GM18517 (cell line): Measurements from ENCODE around the gene PLS1.
"Not testable (repeated sequence)": the region's sequence is repeated elsewhere in the genome, so short reads cannot be mapped to it uniquely, and the experiment has no call there.

Experiments
- ATAC-seq: cut with Tn5 transposase; IDR thresholded peaks from one replicate; pipeline ENCODE4 v1.9.1; 2021; ENCODE audit warnings: mild to moderate bottlenecking, moderate library complexity; ENCODE audit not compliant: unreplicated experiment

PLS1 gene

DNA sequence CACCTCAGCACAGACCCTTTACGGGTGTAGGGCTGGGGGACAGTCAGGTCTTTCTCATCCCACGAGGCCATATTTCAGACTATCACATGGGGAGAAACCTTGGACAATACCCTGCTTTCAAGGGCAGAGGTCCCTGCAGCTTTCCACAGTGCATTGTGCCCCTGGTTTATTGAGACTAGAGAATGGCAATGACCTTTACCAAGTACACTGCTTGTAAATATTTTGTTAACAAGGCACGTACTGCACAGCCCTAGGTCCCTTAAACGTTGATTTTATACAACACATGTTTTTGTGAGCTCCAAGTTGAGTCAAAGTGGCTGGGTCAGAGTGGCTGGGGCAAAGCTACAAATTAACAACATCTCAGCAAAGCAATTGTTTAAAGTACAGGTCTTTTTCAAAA, 156.4 kb downstream of the PLS1 start:
- not testable (repeated sequence) for ATAC-seq

DNA sequence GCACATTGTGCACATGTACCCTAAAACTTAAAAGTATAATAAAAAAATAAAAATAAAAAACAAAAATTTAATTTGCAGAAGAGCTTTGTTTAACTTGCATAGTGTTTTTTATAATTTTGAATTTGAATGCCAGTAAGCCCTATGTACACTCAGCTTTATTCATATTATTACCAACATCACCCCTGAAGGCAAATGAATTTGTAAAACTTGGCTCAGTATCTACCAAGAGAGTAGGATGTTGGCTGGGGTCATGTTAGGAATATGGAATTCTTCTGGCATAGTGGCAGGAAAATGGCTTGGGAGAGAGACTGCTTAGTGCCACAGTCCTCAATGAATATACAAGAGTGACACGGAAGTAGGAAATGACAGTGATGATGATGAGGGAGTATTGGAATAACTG, 158.3 kb downstream of the PLS1 start:
- no peak for ATAC-seq
